AG09309 (cell line): ENCODE data around the gene ACVR1.

Experiments used
- DNase-seq: peaks from one replicate; pipeline ENCODE4 v3.0.0-alpha.2; 2010; ENCODE audit warnings: low read depth
- H3K4me3 ChIP-seq: 2 replicates; pipeline ENCODE4 v1.5.1; 2011; ENCODE audit warnings: mild to moderate bottlenecking, low read depth, low read length, moderate library complexity; ENCODE audit not compliant: control insufficient read depth
- TF ChIP-seq, protein P1 (sequence below): IDR thresholded peaks from 2 replicates; pipeline ENCODE4 v1.5.1; 2011; ENCODE audit warnings: mild to moderate bottlenecking, low read depth, low read length, inconsistent platforms; ENCODE audit not compliant: insufficient read depth, control insufficient read depth; ENCODE audit errors: missing control alignments

Gene ACVR1

DNA sequence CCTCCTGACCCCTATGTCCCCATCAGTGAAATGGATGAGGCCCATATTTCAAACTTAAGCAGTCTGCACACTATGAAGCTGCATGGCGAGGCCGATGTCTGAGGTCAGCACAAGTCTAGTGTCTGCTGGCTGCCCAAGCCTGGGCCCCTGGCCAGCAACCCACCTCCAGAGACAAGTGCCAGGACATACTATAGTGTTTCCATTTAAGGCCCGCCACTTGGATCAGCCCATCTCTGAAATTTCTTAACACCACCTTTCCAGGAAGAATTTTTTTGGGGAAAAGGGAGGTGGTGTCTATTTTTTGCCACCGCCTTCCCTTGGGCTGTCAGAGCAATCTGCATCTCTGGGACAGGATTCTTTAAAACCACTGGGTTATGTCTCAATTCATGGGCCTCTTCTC is 1.8 kb downstream of the ACVR1 start:
- TF ChIP-seq, protein P1, sequence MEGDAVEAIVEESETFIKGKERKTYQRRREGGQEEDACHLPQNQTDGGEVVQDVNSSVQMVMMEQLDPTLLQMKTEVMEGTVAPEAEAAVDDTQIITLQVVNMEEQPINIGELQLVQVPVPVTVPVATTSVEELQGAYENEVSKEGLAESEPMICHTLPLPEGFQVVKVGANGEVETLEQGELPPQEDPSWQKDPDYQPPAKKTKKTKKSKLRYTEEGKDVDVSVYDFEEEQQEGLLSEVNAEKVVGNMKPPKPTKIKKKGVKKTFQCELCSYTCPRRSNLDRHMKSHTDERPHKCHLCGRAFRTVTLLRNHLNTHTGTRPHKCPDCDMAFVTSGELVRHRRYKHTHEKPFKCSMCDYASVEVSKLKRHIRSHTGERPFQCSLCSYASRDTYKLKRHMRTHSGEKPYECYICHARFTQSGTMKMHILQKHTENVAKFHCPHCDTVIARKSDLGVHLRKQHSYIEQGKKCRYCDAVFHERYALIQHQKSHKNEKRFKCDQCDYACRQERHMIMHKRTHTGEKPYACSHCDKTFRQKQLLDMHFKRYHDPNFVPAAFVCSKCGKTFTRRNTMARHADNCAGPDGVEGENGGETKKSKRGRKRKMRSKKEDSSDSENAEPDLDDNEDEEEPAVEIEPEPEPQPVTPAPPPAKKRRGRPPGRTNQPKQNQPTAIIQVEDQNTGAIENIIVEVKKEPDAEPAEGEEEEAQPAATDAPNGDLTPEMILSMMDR: no peak
- DNase-seq: no peak
- peak overlapping the region; percentile 94 for H3K4me3 ChIP-seq

DNA sequence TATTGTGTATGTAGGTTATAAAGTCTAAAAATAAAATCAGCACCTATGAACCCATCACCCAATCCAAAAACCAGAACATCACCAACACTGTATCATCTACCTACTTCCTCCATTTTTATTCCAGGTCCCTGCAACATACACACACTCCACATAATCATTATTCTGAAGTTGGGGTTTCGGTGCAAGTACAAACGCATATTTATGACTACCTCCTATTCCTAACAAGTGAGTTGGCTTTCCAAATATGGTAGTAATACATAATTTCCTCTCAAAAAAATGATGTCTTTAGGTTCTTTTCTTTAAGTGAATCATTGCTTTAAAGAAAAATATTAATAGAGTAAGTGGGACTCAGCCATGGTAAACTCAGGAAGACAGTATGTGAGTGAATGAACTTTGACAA is 3.3 kb downstream of the ACVR1 start:
- no peak for DNase-seq
- TF ChIP-seq, protein P1: no peak
- H3K4me3 ChIP-seq: no peak overlapping the region

DNA sequence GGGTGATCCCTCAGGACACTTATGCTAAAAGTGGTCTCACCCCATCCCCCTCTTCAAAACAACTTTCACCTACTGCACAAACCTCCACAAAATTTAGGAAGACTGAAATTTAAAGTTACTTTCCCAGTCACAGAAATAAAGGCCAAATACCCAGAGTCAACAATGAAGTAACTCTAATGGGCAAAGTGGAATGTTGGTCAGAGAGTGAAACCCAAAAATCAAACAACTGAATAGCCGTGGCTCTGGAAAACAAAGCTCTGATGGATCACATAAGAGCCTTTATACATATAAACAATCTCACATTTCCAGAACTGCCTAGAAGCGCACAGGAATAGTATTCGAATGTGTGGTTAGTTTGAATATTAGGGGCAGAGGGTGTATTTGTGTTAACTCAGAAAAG is 4.7 kb downstream of the ACVR1 start:
- TF ChIP-seq, protein P1: no peak
- no peak overlapping the region for H3K4me3 ChIP-seq
- no peak for DNase-seq

DNA sequence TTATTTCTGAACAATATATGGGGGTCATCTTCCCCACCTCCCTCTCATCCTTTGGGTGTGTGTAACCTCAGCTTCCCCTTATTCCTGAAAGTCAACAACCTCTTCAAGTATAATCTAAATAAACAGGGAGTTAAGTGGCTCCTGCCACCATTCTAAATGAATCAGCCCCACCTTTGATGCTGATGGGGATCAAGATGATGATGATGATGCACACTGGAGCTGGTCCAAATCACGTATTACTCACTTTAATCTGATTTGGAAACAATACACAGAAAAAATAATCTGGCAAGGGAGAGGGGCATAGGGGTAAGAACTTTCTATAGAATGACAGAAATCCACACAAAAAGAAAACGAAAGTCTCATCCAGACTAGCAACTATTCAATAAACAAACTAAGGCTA is 7.1 kb downstream of the ACVR1 start:
- TF ChIP-seq, protein P1: no peak
- DNase-seq: no peak
- H3K4me3 ChIP-seq: no peak overlapping the region

DNA sequence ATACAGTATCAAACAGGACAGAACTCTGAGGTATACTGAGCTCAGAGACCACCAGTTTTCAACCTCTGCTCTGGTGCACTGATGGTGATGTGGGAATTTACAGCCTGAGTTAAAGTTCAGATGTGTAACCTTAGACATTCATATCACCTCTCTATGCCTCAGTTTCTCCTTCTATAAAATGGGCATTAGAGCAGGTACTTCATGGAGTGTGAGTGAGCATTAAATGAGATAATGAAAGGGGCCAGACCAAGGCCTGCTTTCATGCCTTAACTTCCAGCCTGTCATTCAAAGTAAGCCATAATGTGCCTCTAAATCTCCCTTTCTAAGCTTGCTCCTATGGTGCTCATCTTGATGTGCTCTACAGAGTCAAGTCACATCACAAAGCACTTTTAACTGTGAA is 8.4 kb downstream of the ACVR1 start:
- DNase-seq: no peak
- TF ChIP-seq, protein P1: no peak
- H3K4me3 ChIP-seq: no peak overlapping the region

DNA sequence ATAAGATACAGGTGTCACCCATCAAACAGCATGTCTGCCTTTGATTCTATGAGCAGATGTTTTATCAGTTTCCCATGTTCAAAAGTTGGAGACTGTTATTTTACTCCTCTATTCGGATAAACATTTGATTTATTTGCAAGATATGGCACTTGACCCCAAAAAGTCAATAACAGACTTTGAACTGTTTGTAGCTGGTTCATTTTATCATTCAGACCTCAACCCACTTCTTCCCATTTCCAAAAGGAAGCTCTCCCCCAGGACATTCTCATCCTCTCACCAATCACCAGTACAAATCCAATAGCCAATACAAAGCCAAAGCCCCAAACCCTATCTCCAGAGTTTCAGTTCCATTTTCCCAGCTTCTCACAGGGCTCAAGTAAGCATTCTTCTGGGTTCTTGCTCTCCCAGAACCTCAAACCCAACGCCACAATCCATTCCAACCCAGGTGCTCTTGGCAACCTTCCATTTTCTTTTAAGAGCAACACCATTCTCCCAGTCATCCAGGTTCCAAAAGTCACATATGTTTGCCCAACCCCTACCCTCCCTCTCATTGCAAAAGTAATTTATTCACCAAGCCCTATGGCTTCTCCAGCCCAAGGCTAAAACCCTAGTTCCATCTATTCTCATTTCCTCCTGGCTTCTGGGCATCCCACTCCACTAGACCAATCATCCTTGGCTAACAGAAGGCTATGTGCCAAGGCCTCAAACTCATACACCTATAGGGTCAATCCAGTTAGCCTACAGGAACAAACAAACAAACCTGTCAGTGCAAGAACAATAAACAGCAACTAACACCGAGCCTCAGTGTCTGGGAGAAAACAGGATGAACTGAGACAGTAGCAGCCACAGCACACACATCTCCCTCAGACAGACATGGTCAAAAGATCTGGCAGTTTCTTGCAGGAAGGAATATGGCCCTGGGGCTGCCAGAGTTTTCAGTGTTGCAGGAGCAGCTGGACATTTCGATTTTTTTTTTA is 9.2 kb downstream of the ACVR1 start:
- H3K4me3 ChIP-seq: no peak overlapping the region
- TF ChIP-seq, protein P1: no peak
- no peak for DNase-seq
